ENCODE results near the gene RNF213.

The RNF213 gene

GRCh38 chr17:80260791-80261158, at the start of gene RNF213:
TSS of gene RNF213 (plus strand) at chr17:80260852. CDS start at chr17:80263682, 2,830 bp downstream.
- no peak for DNase-seq

GRCh38 chr17:80212109-80212508, 48.5 kb upstream of the RNF213 start:
- DNase-seq, result no peak

- no peak for DNase-seq
Measured at GRCh38 chr17:80212511-80212910, 48.1 kb upstream of the RNF213 start.

- DNase-seq, result peak in 1 of 2 experiments; percentile 9
Measured at GRCh38 chr17:80212962-80213642, 47.5 kb upstream of the RNF213 start.

GRCh38 chr17:80213643-80213975, 47.0 kb upstream of the RNF213 start:
- no peak for DNase-seq

GRCh38 chr17:80214012-80214877, 46.4 kb upstream of the RNF213 start:
- no peak for DNase-seq

GRCh38 chr17:80214878-80215210, 45.8 kb upstream of the RNF213 start:
- no peak for DNase-seq

GRCh38 chr17:80216473-80217456, 43.9 kb upstream of the RNF213 start:
- no peak for DNase-seq

GRCh38 chr17:80217703-80218362, 42.8 kb upstream of the RNF213 start:
- DNase-seq, result no peak

- DNase-seq, result no peak
Measured at GRCh38 chr17:80218391-80218790, 42.3 kb upstream of the RNF213 start.

- DNase-seq, result peak; percentile 98
Measured at GRCh38 chr17:80219013-80219762, 41.5 kb upstream of the RNF213 start.

GRCh38 chr17:80219763-80220053, 40.9 kb upstream of the RNF213 start:
- no peak for DNase-seq

GRCh38 chr17:80220054-80220735, 40.5 kb upstream of the RNF213 start, which contains the start of the genes SGSH and SLC26A11:
TSS of gene SGSH (minus strand) at chr17:80220333. CDS start at chr17:80220313, 20 bp downstream.
TSS of gene SLC26A11 (plus strand) at chr17:80220427. CDS start at chr17:80221561, 1,134 bp downstream.
- DNase-seq, result no peak

GRCh38 chr17:80220736-80221215, 39.9 kb upstream of the RNF213 start:
- DNase-seq, result no peak

GRCh38 chr17:80221351-80222105, 39.1 kb upstream of the RNF213 start:
- no peak for DNase-seq

GRCh38 chr17:80222376-80223141, 38.1 kb upstream of the RNF213 start:
- no peak for DNase-seq

- no peak for DNase-seq
Measured at GRCh38 chr17:80223142-80223815, 37.4 kb upstream of the RNF213 start.

GRCh38 chr17:80223838-80224497, 36.7 kb upstream of the RNF213 start:
- DNase-seq, result no peak

All from Kasumi-1 (cell line).